Fibroblast of lung (primary cell): ENCODE measurements around the gene MYO10.

ENCODE experiments used
- CTCF ChIP-seq, 2 donors: IDR thresholded peaks in 1 of 2; conservative IDR thresholded peaks in 1 of 2; 1 replicate in 1 of 2; 2 replicates in 1 of 2; pipeline ENCODE4 v1.5.1; 2011 to 2012; ENCODE audit warnings: low read length in 2 of 2, control low read depth in 1 of 2, inconsistent platforms in 1 of 2, low read depth in 1 of 2, mild to moderate bottlenecking in 1 of 2
- EZH2 ChIP-seq: IDR thresholded peaks from 2 replicates; pipeline ENCODE4 v1.5.1; 2012; ENCODE audit warnings: low read length, control low read depth, mild to moderate bottlenecking; ENCODE audit errors: missing control alignments

GRCh38 chr5:16687898-16688297 is 248.2 kb downstream of the MYO10 start:
- TF ChIP-seq CTCF (conservative IDR thresholded peaks at IDR 0.05 in 1 of 2, IDR thresholded peaks at IDR 0.05 in 1 of 2; ENCODE audit: low read depth in 1 of 2, low read length in 2 of 2) (no peak), EZH2 (no peak)
